OCI-LY1 (cell line): Measurements from ENCODE around the gene PTPRD.

Experiments used
- H2AFZ ChIP-seq: fragments of 200-600 bp; sonication (generic), shearing (Covaris generic); 2 replicates; pipeline ENCODE4 v1.6.0; 2014; ENCODE audit warnings: antibody characterized with exemption, mild to moderate bottlenecking, low read length
- H3F3A ChIP-seq: fragments of 200-600 bp; sonication (generic), shearing (Covaris generic); 2 replicates; pipeline ENCODE4 v1.6.0; 2014; ENCODE audit warnings: mild to moderate bottlenecking, antibody characterized with exemption, low read length, moderate library complexity; ENCODE audit not compliant: insufficient read depth
- H3K27ac ChIP-seq: fragments of 200-600 bp; sonication (generic); 2 replicates; pipeline ENCODE4 v1.5.1; 2014; ENCODE audit warnings: low read length, mixed run types, mild to moderate bottlenecking, low read depth; ENCODE audit not compliant: poor library complexity, severe bottlenecking
- H3K27me3 ChIP-seq: fragments of 200-600 bp; sonication (generic); 2 replicates; pipeline ENCODE4 v1.6.0; 2014; ENCODE audit warnings: antibody characterized with exemption, mild to moderate bottlenecking, low read length, moderate library complexity; ENCODE audit not compliant: insufficient read depth
- H3K36me3 ChIP-seq: fragments of 200-600 bp; sonication (generic); 2 replicates; pipeline ENCODE4 v1.6.1; 2014; ENCODE audit warnings: mild to moderate bottlenecking, antibody characterized with exemption, low read length, moderate library complexity, mixed read lengths; ENCODE audit not compliant: insufficient read depth
- H3K4me1 ChIP-seq: fragments of 200-600 bp; sonication (generic); 2 replicates; pipeline ENCODE4 v1.5.1; 2014; ENCODE audit warnings: mild to moderate bottlenecking, low read length, moderate library complexity; ENCODE audit not compliant: insufficient read depth, severe bottlenecking
- H3K4me2 ChIP-seq: fragments of 200-600 bp; sonication (generic), shearing (Covaris generic); 2 replicates; pipeline ENCODE4 v1.6.1; 2014; ENCODE audit warnings: low read length
- H3K4me3 ChIP-seq: fragments of 200-600 bp; sonication (generic); 2 replicates; pipeline ENCODE4 v1.5.1; 2014; ENCODE audit warnings: low read length, low read depth, mild to moderate bottlenecking, mixed read lengths; ENCODE audit not compliant: poor library complexity, severe bottlenecking
- H3K79me2 ChIP-seq: fragments of 200-600 bp; shearing (Covaris generic); 2 replicates; pipeline ENCODE4 v1.6.1; 2016; ENCODE audit warnings: mixed run types, low read length, mixed read lengths; ENCODE audit not compliant: insufficient read depth
- H3K9ac ChIP-seq: fragments of 200-600 bp; sonication (generic), shearing (Covaris generic); 2 replicates; pipeline ENCODE4 v1.6.1; 2014; ENCODE audit warnings: mild to moderate bottlenecking, low read length, mixed read lengths
- H3K9me2 ChIP-seq: fragments of 200-600 bp; sonication (generic), shearing (Covaris generic); 2 replicates; pipeline ENCODE4 v1.6.1; 2014; ENCODE audit warnings: low read depth, mild to moderate bottlenecking, low read length, mixed read lengths
- H3K9me3 ChIP-seq: fragments of 200-600 bp; shearing (Covaris generic); 2 replicates; pipeline ENCODE4 v1.6.1; 2014; ENCODE audit warnings: low read length, mixed read lengths
- H4K20me1 ChIP-seq: fragments of 200-600 bp; sonication (generic), shearing (Covaris generic); 2 replicates; pipeline ENCODE4 v1.6.0; 2016; ENCODE audit warnings: mild to moderate bottlenecking, low read length; ENCODE audit not compliant: insufficient read depth
- EZH2 ChIP-seq: fragments of 200-600 bp; sonication (generic), shearing (Covaris generic); IDR thresholded peaks from 2 replicates; pipeline ENCODE4 v1.8.0; 2017; ENCODE audit warnings: borderline replicate concordance, mixed run types, mild to moderate bottlenecking, antibody characterized with exemption, low read length, moderate library complexity, mixed read lengths
- TF ChIP-seq, protein P1 (sequence below): fragments of 200-600 bp; sonication (generic), shearing (Covaris generic); IDR thresholded peaks from 2 replicates; pipeline ENCODE4 v1.5.1; 2017; ENCODE audit warnings: mild to moderate bottlenecking, antibody characterized with exemption, low read length, moderate library complexity, mixed read lengths

PTPRD gene

DNA sequence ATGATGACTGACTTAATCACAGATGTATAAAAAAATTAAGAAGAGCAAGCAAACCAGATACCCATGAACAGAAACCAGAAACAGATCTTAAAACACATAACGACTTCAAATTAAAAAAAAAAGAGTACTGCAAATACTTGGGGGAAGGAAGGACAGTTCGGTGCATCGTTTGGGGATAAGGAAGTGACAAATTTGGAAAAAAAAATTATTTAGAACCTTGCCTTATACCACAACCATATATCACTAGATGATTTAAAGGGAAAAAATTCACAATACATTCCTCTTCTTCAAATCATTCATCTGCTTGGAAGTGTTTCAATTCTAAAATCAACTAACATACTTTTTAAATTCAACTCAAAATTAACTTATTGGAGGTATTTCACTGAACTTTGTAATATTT lies 1774.7 kb downstream of the PTPRD start:
- H3K9ac ChIP-seq: no peak overlapping the region
- no peaks in the 10 kb centered on the region for H4K20me1 ChIP-seq
- no peaks in the 10 kb centered on the region for H3F3A ChIP-seq
- no peak overlapping the region for H3K27ac ChIP-seq
- no peak overlapping the region for H2AFZ ChIP-seq
- H3K9me3 ChIP-seq: no peaks in the 10 kb centered on the region
- H3K79me2 ChIP-seq: no peaks in the 10 kb centered on the region
- TF ChIP-seq, protein P1, sequence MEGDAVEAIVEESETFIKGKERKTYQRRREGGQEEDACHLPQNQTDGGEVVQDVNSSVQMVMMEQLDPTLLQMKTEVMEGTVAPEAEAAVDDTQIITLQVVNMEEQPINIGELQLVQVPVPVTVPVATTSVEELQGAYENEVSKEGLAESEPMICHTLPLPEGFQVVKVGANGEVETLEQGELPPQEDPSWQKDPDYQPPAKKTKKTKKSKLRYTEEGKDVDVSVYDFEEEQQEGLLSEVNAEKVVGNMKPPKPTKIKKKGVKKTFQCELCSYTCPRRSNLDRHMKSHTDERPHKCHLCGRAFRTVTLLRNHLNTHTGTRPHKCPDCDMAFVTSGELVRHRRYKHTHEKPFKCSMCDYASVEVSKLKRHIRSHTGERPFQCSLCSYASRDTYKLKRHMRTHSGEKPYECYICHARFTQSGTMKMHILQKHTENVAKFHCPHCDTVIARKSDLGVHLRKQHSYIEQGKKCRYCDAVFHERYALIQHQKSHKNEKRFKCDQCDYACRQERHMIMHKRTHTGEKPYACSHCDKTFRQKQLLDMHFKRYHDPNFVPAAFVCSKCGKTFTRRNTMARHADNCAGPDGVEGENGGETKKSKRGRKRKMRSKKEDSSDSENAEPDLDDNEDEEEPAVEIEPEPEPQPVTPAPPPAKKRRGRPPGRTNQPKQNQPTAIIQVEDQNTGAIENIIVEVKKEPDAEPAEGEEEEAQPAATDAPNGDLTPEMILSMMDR: no peak
- no peak for TF ChIP-seq EZH2
- no peaks in the 10 kb centered on the region for H3K27me3 ChIP-seq
- no peak overlapping the region for H3K4me3 ChIP-seq
- H3K9me2 ChIP-seq: no peaks in the 10 kb centered on the region
- H3K4me2 ChIP-seq: no peak overlapping the region
- no peaks in the 10 kb centered on the region for H3K36me3 ChIP-seq
- H3K4me1 ChIP-seq: no peaks in the 10 kb centered on the region

DNA sequence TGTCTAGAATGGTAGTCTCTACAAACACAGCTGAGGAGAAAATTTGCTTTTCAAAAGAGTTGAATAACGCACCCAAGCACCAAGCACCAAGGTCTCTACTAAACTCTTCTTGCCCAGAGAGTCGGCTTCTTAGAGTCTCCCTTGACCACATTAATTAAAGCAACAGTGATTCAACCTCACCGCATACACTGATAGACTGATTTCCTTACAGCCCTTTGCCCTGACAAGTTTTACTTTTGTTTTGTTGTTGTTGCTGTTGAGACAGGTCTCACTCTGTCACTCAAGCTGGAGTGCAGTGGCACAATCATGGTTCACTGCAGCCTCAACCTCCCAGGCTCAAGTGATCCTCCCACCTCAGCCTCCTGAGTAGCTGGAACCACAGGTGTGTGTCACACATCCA lies 1777.5 kb downstream of the PTPRD start:
- Histone ChIP-seq H3K9ac (no peak overlapping the region), H4K20me1 (no peaks in the 10 kb centered on the region), H3K4me2 (no peak overlapping the region), H3K4me3 (no peak overlapping the region), H3K79me2 (no peaks in the 10 kb centered on the region), H3K9me2 (no peaks in the 10 kb centered on the region), H3K27me3 (no peaks in the 10 kb centered on the region), H3K36me3 (no peaks in the 10 kb centered on the region), H3K4me1 (no peaks in the 10 kb centered on the region), H3F3A (no peaks in the 10 kb centered on the region), H3K27ac (no peak overlapping the region), H2AFZ (no peak overlapping the region), H3K9me3 (no peaks in the 10 kb centered on the region)
- TF ChIP-seq EZH2: no peak
- TF ChIP-seq, protein P1: no peak

DNA sequence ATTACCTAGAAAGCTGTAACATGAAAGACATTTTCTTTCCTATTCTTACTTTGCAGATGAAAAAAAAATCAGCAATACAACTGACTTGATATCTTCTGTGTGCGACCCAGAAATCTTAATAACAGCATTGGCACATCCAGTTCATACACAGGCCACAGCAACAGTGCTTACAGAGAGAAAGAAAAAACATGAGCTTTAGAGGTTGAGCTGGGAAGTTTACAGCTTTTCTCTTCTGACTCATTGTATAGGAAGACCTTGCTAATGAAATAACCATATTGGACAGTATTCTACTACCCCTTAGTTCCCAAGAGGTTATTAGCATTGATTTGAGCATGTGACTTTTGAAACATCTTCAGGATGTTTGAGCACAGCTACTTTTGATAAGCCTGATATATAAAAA lies 1779.8 kb downstream of the PTPRD start:
- Histone ChIP-seq H3F3A (no peaks in the 10 kb centered on the region), H4K20me1 (no peaks in the 10 kb centered on the region), H3K4me2 (no peak overlapping the region), H3K36me3 (no peaks in the 10 kb centered on the region), H3K9ac (no peak overlapping the region), H3K79me2 (no peaks in the 10 kb centered on the region), H3K4me3 (no peak overlapping the region), H2AFZ (no peak overlapping the region), H3K9me3 (no peaks in the 10 kb centered on the region), H3K9me2 (no peaks in the 10 kb centered on the region), H3K27me3 (no peaks in the 10 kb centered on the region), H3K4me1 (no peaks in the 10 kb centered on the region), H3K27ac (no peak overlapping the region)
- TF ChIP-seq, protein P1: no peak
- no peak for TF ChIP-seq EZH2
